GM21447 (cell line): ENCODE measurements around the gene WDFY4.

Source experiments
- ATAC-seq: cut with Tn5 transposase; IDR thresholded peaks from one replicate; pipeline ENCODE4 v1.9.1; 2021; ENCODE audit not compliant: unreplicated experiment

Gene WDFY4

DNA sequence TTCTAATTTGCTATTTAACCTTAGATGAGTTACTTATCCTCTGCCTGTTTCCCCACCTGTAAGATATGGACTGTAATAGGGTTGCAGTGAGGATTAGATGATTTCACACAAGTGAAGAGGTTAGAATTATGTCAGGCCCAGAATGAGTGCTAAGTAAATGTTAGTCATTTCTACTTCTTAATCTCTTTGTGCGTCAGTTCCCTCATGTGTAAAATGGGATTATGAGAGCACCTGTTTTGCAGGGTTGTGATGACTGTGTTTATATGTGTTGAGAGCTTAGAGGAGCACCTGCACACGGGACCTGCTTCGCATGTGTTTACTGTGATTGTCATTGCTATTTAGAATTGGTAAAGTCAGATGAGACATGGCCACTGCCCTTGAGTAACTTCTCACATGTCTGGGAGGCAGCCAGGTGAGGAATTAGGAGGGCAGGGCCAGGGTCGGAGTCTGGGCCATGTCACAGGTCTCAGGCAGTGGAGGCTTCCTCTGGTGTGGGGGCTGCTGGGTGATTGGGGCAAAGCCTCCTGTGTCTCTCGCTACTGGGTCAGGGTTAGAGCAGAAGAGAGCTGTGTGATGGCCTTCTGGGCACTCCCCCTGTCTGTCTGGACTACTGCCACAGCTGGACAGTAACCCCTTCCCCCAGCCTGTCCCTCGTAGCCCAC lies 106.7 kb downstream of the WDFY4 start:
- ATAC-seq: no peak

DNA sequence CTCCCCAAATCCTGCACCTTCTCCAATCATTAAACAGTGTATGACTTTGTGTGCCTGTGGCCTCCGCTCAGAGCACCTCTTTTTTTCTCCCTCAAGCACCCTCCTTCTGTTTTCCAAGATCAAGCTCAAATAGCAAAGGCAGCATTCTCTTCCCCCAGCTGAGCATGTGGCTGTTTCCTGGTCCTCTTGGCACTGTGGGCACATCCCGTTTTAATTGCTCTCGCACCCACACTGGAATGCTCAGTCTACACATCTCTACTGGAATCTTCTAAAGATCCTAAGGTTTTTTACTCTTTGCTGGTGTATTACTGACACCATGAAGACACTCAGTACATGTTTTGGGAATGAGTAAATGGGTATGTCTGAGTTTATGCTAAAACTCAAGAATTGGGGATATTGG lies 107.4 kb downstream of the WDFY4 start:
- no peak for ATAC-seq

DNA sequence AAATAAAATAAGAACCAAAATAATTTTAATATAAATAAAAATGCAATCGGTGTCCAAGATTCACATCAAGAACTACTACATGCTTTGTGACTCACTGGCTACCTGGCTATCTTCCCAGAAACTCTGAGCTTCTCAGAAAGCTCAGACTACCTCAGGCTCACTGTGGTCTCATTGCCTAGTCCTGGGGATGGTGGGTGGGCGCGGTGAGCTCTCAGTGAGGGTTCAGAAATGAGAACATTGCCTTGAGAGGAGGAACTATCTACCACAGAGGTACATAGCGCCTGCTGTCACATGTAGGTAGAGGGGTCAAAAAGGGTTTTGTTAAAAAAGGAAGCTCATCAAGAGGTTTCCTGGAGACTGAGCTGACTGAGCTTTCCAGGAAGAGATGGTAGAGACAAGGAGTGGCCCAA lies 108.0 kb downstream of the WDFY4 start:
- ATAC-seq: no peak

DNA sequence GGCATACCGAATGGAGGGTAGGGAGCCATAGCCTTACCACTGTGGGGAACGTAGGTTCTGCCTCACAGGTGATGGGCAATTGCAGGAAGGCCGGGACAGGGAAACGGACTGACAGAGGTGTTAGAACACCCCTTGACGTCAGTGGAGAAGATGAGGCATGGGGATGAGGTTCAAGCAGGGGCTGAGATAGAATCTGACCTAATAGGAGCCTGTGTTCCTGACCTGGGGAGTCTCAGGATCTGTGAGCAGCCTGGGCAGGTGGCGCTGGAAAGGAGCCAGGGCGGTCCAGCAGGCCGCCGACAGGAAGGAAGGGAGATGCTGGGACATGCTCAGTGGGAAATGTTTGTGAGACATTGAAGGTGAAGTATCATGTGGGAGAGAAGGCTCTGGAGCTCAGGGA lies 109.4 kb downstream of the WDFY4 start:
- ATAC-seq: no peak

DNA sequence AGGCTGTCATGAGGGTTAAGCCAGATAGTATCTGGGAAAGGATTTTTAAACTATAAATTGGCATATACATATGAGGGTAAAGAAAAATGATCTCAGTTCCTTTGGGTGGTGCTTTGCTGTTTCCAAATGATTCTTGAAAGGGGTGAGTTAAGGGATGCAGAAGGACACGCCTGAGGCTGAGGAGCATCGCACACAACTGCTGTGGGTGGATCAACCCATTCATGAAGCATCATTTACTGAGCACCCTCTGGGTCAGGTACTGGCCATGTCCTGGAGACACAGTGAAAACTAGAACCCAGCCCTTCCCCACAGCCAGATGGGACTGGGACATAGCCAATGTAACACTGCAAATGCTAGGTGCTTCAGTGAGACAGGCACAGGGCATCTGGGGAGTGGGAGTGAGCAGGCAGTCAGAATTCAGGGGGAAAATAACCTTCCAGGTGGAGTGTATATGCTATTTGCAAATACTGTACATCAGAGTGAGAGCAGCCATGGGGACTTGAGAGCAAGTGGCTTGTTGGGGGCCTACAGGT lies 112.1 kb downstream of the WDFY4 start:
- no peak for ATAC-seq

DNA sequence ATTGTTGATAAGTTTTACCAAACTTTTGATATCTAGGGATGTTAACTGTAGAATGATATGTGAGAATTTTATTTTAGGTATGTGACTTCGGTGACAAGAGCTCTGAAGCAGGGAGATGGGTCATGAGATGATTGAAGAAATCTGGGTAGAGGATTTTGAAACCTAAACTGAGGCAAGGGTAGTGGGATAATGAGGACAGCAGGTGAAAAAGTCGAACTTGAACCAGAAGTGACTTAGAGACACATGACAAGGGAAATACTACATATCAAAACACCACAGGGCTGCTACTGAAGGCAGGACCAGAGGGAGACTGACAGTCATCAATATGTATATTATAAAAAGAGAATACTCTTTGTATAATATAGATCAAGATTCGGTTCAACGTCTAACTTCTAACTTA lies 113.2 kb downstream of the WDFY4 start:
- no peak for ATAC-seq

DNA sequence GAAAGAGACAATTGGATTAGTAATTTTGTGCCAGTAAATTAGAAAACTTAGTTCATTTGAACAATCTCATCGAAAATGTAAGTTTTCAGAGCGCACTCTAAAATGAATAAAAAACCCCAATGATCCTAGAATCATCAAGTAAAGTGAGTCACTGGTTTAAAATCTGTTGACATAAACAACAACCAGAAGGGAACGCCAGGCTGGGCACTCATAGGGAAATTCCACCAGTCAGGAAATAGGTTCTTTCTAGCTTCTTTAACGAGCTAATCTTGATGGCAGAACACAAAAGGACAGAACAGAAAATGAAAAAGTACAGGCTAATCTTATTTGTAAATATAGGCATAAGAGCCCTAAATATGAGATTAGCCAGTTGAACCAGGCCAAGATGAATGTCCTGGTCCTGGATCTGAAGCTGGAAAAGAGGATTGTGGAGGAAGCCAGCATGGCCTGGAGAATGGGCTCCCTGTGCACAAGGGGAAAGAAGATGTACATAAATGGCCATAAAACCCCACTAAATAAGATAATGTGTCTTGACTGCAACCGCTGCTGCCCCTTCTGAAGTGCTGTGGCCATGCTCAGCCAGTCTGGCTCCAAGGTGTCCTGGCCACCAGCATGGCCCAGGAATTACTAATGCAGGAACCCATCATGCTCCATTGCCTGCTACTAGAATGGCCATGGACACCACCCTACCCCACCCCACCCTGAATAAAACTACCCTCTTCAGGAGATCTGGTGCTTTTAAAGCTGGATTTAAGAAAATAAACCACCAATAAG lies 114.0 kb downstream of the WDFY4 start:
- ATAC-seq: no peak

DNA sequence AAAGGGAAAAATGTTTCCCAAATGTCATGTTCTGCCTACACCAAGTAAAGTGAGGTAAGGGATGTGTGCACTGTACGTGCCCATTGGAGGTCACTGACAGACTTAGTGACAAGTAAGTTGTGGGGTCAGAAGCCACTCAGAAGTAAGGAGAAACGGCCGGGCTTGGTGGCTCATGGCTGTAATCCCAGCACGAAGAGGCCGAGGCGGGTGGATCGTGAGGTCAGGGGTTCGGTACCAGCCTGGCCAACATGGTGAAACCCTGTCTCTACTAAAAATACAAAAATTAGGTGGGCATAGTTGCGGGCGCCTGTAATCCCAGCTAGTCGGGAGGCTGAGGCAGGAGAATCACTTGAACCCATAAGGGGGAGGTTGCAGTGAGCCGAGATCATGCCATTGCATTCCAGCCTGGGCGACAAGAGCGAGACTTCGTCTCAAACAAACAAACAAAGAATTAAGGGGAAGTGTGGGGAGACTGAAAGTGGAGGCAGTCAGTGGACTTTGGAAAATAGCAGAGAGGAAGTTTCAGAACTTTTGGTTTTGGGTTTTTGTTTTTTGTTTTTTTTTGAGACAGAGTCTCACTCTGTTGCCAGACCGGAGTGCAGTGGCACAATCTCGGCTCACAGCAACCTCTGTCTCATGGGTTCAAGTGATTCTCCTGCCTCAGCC lies 114.8 kb downstream of the WDFY4 start:
- ATAC-seq: no peak

DNA sequence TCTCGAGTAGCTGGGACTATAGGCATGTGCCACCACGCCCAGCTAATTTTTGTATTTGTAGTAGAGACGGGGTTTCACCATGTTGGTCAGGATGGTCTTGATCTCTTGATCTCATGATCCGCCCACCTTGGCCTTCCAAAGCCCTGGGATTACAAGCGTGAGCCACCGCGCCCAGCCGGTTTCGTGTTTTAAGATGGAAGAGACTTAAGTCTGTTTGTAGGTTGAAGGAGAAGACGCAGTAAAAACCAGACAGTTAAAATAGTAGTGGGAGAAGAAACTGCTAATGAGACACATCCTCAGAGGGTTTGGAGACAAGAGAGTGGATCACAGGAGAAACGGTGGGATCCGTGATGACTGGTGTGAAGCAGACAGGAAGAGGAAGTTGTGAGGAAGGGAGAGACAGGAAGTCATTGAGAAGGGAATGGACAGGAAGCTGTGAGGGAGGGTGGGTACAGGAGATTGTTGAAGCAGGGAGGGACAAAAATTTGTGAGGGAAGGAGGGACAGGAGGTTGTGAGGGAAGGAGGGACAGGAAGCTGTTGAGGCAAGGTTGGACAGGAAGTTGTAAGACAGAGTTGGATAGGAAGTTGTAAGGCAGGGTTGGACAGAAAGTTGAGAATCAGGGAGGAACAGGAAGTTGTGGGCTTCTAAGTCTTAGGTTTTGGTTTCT lies 115.5 kb downstream of the WDFY4 start:
- ATAC-seq: no peak

DNA sequence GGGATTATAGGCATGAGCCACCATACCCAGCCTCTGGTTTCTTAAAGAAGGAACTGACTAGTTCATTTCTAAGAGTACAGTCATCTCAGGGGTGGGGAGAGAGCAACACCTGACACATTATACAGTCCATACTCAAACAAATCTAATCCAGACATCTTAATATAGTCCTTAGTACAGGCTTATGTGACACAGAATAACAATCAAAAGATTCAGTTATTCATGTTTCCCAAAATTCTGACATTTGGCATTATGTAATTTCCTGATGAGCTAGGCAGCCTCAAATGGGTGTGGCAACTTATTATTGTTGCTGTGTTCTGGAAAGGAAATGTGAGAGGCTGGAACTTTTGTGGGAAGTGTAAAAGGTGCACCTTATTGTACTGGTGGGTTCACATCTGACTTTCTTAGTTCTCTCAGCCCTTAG lies 116.3 kb downstream of the WDFY4 start:
- no peak for ATAC-seq

DNA sequence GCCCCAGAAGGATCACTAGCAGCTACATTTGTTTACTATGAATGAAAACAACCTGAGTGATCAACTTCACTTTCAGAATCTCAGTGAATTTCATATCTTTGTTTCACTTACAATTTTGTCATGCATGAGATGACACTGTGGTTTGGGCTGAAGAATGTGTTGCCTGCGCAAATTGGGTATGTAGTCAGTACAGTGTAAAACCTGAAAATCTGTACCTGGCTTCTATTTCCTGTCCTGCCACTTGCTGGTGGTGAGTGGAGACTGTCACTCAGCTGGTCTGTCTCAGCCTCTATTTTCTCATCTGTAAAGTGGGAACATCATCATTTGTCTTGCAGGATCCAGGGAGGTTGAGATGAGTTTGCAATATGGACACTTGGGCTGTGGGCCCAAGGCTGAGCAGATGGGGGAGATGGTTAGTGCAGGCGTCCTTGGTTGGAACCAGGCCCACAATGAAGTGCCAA lies 118.0 kb downstream of the WDFY4 start:
- peak; percentile 94 for ATAC-seq

DNA sequence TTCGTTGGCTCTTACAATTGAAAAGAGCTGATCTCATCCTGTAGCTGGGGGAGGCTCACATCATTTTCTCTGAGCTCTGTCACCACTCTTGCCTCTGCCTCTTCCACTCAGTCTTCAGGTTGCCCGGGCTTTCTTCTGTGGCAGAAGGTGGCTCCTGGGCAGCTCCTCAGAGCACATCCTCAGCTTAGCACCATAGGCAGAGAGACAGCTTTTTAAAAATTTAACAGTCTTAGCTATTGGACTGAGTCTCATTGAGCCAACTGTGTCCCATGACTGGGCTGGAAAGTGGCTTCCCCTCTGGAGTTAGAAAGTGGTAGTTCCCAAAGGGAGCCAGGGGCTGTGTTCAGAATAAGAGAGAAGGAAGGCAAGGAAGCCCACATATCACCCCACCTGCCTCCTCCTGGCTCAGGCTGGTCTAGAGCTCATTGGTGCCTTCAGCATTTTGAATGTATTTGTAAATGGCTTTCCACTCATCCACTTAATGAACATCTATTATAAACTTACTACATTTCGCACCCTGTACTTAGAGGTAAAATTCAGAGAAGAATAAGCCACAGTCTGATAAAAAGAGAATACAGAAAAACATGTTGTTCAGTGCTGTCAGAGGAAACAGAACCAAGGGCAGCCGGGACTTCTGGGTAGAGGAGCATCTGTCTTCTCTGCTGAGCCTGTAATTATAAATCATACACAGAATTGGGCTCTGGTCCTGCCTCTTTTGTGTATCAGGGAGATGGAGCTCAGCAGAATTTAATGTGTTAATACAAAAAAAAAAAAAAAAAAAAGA lies 119.3 kb downstream of the WDFY4 start:
- no peak for ATAC-seq

DNA sequence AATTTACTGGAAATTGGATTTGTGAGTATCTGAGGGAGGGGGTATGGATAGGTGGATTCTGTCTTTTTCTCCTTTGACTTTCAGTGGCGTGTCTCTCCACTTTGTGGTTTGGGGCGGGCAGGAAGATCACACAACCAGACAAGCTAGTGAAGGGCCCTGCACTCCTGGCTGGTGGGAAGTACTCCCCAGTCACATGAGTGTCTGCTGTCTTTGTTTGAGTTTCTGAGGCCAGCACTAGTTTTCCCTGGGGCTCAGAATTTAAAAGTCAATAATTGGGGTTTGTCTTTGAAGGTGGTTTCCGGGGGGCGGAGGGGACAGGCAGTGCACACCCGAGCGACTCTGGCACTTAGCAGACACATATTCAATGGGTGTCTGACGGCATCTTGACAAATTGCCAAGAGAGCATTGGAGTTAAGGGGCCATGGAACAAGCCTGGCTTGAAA lies 120.1 kb downstream of the WDFY4 start:
- ATAC-seq: no peak

DNA sequence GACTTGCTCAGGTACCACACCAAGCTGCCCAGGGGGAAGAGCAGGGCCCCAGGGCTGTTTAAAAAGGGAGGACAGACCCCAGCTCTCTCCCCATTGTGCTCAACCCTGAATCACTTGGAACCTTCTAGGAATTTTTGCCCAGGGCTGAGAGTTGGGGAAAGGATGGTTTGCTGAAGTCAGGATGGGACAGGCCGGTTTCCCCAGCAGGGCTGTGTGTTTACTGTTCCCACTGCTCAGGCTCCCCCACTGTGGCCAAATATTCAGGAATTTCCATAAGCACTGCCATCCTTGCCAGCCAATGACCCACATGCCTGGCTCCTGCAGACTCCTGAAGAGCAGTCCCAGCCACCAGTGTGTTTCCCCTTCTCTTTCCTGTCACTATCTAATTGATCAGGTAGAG lies 120.7 kb downstream of the WDFY4 start:
- no peak for ATAC-seq

DNA sequence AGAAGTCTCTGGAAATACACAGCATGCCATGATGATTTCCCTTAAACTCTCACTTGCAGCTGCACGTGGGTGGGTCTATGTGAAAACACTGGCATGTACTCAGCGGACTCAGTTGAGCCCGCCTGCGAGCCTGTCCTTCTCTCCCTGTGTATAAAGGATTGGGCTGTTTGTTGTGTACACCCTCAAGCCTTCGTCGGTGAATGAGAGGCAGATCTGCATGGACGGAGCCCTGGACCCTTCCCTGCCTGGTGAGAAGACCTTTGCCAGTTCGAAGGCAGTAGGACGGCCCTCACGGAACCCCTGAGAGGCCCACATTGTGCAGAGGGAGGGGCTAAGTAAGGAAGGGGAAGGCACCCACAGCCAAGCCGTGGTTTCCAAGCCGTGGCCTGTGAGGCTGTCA lies 121.2 kb downstream of the WDFY4 start:
- ATAC-seq: no peak

DNA sequence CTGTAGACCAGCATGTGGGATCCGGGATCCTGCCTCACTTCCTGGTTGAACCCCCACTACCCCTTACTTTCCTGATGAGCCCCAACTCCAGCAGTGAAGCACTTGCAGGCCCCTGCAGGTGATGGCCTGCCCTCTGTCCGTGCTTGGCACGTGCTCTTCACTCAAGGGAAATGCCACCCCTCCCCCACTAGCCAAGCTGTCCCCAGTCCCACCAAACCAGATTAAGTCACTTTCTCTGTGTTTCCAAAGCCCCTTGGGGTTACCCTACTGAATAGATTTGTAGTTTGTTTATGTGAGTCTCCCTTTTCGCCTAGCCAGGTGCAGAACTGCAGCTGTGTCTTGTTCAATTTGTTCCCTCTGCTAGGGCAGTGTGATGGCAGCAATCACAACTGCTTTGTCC lies 121.7 kb downstream of the WDFY4 start:
- no peak for ATAC-seq

DNA sequence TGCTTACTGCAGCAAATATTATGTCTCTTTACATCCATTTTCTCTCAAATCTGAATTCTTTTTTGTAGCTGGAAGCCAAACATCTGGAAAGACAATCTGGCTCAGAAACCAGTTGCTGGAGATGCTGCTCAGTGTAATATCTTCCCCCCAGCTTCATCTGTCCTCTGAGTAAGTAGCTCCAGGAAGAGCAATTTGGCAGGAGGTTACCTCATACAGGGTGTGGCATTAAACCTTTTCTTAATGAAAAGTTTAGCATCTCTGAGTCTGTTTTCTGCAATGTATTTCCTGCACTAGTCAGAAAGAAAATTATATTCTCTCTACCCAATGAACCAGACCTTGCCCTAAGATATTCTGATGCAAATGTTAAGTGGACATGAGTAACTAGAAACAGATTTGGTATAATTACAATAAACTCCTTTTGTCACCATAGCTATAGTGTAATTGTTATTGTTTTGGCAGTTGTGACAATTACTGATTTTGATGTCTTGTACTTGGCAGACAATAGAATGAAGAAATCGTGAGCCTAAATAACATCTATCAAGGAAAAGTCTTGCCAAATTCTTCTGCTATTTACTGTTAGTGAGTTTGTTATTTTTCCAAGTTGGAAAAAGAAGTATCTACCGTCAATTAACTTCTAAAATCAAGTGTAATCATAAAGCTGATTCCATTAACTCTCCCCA lies 123.3 kb downstream of the WDFY4 start:
- no peak for ATAC-seq

DNA sequence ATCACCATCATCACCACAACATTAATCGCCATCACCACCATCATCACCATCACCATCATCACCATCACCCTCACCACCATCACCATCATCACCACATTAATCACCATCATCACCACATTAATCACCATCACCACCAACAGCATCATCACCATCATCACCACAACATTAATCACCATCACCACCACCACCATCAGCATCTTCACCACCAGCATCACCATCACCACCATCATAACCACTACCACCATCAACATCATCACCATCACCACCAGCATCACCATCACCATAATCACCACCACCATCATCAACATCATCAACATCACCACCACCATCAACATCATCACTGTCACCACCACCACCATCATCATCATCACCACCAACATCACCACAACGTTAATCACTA lies 124.6 kb downstream of the WDFY4 start:
- no peak for ATAC-seq

DNA sequence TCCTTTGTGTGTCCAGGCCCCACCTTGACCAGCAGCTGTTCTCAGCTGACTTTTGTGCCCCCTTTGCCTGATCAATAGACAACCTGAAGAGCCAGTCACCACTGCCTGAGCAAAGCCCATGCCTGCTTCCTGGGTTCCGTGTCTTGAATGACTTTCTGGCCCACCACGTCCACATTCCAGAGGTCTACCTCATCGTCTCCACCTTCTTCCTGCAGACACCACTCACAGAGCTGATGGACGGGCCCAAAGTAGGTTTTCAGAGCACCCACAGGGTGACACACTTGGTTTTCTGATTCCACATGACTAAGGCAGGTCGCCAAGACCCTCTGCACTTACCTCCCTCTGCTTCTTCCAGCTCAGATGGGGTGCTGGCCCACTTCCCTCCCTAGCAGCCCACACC lies 126.8 kb downstream of the WDFY4 start:
- ATAC-seq: no peak

DNA sequence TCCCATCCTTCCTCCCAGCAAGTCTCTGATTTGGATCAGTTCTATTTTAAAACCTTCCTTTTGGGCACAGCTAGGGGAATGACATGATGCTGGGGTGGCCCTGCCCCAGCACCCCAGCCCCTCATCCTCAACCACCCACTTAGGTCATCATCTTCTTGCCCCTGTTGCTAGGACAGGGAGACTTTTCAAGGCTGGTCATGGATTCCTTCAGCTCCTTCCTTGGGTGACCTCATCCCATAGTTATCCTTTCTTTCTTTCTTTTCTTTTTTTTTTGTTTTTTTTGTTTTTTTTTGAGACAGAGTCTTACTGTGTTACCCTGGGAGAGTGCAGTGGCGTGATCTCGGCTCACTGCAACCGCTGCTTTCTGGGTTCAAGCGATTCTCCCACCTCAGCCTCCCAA lies 127.2 kb downstream of the WDFY4 start:
- no peak for ATAC-seq
